MCF 10A (cell line): ENCODE results near the gene THRA. TPM values are rescaled to one million over a fixed set of nuclear protein-coding genes. Genes with fewer than 3 reads are reported as not detected.
A peak's percentile ranks its signal among the peaks of the same experiment; 100 is the strongest.

Source experiments
- BruUV-seq: library from RNA; stranded (reverse); fragments of 400-500 nt; replicated peaks from 2 replicates; lab custom pipeline; 2021; lab: Mats Ljungman, UMichigan
- CTCF ChIA-PET: fragments of 300-600 bp; sonication (Branson Sonifier 250); formaldehyde crosslinking; extraction: SDS; loops from one replicate; lab custom pipeline; 2021; ENCODE audit warnings: antibody characterized with exemption, inconsistent platforms; lab: Yijun Ruan, JAX
- POLR2A ChIA-PET: fragments of 300-600, 350-650 bp; sonication (Branson Sonifier 250); formaldehyde crosslinking; extraction: SDS; loops from one replicate; lab custom pipeline; 2020; ENCODE audit warnings: antibody characterized with exemption, inconsistent platforms; lab: Yijun Ruan, JAX
- DNase-seq: peaks from one replicate; pipeline ENCODE4 v3.0.0-alpha.2; 2018; ENCODE audit not compliant: unreplicated experiment
- H3K27ac Mint-ChIP-seq: one replicate; pipeline ENCODE4 v1.8.0; 2022; ENCODE audit warnings: mild to moderate bottlenecking, low read depth, mixed read lengths; ENCODE audit not compliant: unreplicated experiment
- H3K27me3 Mint-ChIP-seq: one replicate; pipeline ENCODE4 v1.8.0; 2022; ENCODE audit warnings: mixed read lengths; ENCODE audit not compliant: insufficient read depth, unreplicated experiment
- H3K36me3 Mint-ChIP-seq: one replicate; pipeline ENCODE4 v1.8.0; 2022; ENCODE audit warnings: mild to moderate bottlenecking, moderate library complexity, mixed read lengths; ENCODE audit not compliant: insufficient read depth, unreplicated experiment
- H3K4me1 Mint-ChIP-seq: one replicate; pipeline ENCODE4 v1.8.0; 2022; ENCODE audit warnings: mixed read lengths; ENCODE audit not compliant: insufficient read depth, unreplicated experiment
- H3K4me3 Mint-ChIP-seq: one replicate; pipeline ENCODE4 v1.8.0; 2022; ENCODE audit warnings: mild to moderate bottlenecking, moderate library complexity, mixed read lengths; ENCODE audit not compliant: unreplicated experiment
- H3K9me3 Mint-ChIP-seq: one replicate; pipeline ENCODE4 v1.8.0; 2022; ENCODE audit warnings: mixed read lengths; ENCODE audit not compliant: unreplicated experiment
- intact Hi-C: fragments of 100-400 bp; cut with micrococcal nuclease; formaldehyde crosslinking; loops from 2 replicates; pipeline ENCODE4 v1.14.1; 2022
- total RNA-seq: library from RNA; stranded (reverse); gene quantifications from 2 replicates; pipeline ENCODE4 v1.2.3, GENCODE V29; 2022
- TF ChIP-seq, protein P1 (sequence below): fragments of 200-600 bp; IDR thresholded peaks from one replicate; pipeline ENCODE4 v1.8.0; 2022; ENCODE audit warnings: antibody characterized with exemption, mild to moderate bottlenecking; ENCODE audit not compliant: unreplicated experiment

Gene THRA
- total RNA-seq, 1 experiment from 2014 or later, result 6.4 TPM

DNA sequence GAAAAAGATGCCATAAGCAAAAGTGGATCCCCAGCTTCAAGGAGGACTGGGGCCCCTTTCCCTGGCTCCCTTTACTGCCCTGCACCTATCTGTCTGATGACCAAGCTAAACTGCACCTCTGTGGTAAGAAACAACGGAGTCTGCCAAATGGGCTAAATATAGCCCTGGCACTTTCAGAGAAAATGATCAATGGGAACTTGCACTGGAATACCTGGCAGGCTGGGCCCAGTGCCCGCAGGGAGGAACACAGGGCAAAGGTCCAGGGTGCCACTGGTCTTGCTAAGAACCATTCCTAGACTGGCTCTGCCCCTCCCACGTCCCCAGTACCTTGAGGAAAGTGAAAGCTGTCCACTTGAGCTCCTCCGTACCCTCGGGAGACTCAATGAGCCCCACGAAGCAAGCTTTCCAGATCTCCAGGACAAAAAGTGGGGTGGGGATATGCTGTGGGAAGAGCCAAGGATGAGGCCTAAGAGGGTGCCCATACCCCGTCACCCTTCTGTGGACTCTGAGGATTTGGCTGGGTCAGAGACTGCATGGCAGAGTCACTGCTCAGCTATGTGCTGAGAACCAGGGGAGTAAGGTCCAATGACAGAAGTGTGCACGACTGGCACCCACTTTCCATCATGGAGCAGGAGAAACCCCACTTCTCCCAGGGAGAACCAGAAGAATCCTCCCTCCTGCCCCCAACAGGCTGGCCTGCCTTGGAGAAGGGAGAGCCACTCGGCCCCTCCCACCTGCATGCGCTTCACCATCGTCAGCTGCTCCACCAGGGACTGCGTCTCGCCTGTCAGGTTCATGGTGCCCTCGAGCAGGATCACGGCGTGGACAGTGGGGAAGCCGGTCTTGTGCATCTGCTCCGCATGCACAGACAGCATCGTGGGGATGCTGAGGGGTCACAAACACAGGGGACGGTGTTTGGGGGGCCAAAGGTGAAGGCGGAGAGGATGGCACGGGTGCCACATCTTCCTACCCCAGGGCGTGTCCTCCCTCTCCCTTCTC is 30.1 kb upstream of the THRA start:
- no TSS peak for BruUV-seq
- CTCF ChIA-PET, result interaction anchor here (0.5 to 9.3 kb wide), 7 partner anchors 19 to 336 kb away, joined by 3 to 237 read pairs (median 3); partner anchors contain the start of gene CSF3
- Mint-ChIP-seq H3K4me1 (peaks cover 5% of the 10 kb centered on the region), H3K36me3 (peaks cover 63% of the 10 kb centered on the region), H3K27ac (no peak overlapping the region), H3K27me3 (no peaks in the 10 kb centered on the region), H3K9me3 (no peaks in the 10 kb centered on the region), H3K4me3 (no peak overlapping the region)
- intact Hi-C loops, result no loop called here
- TF ChIP-seq, protein P1, sequence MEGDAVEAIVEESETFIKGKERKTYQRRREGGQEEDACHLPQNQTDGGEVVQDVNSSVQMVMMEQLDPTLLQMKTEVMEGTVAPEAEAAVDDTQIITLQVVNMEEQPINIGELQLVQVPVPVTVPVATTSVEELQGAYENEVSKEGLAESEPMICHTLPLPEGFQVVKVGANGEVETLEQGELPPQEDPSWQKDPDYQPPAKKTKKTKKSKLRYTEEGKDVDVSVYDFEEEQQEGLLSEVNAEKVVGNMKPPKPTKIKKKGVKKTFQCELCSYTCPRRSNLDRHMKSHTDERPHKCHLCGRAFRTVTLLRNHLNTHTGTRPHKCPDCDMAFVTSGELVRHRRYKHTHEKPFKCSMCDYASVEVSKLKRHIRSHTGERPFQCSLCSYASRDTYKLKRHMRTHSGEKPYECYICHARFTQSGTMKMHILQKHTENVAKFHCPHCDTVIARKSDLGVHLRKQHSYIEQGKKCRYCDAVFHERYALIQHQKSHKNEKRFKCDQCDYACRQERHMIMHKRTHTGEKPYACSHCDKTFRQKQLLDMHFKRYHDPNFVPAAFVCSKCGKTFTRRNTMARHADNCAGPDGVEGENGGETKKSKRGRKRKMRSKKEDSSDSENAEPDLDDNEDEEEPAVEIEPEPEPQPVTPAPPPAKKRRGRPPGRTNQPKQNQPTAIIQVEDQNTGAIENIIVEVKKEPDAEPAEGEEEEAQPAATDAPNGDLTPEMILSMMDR, result no peak
- peak; percentile 42 for DNase-seq
- POLR2A ChIA-PET, result interaction anchor here (0.9 to 1.2 kb wide), 4 partner anchors 12 to 68 kb away, joined by 3 to 4 read pairs (median 3); partner anchors contain the start of gene NR1D1

DNA sequence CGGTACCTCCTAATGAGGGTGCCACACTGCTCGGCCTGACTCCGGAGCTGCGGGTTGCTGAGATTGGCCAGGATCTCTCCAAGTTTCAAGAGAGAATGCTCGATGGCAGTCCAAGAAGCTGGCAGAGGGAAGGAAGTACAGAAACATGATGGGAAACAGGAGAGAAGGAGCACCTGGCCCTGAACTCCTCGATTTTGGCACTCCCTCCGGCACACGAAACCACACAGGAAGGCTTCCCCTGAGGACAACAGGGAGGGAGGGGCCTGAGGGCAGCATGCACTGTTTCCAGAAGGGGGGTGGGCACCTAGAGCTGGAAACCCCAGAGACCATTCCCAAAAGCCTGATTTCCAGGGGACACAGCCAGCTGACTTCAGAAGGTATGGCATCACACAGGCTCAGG is 29.4 kb upstream of the THRA start:
- Mint-ChIP-seq H3K4me1 (peaks cover 5% of the 10 kb centered on the region), H3K9me3 (no peaks in the 10 kb centered on the region), H3K36me3 (peaks cover 59% of the 10 kb centered on the region), H3K4me3 (no peak overlapping the region), H3K27ac (no peak overlapping the region), H3K27me3 (no peaks in the 10 kb centered on the region)
- no peak for DNase-seq
- TF ChIP-seq, protein P1, result no peak
- intact Hi-C loops, result no loop called here
- BruUV-seq, result no TSS peak
- ChIA-PET CTCF (interaction anchor here (0.6 to 9.3 kb wide), 5 partner anchors 19 to 337 kb away, joined by 3 to 237 read pairs (median 4); partner anchors contain the start of gene CSF3), POLR2A (interaction anchor here (1.0 kb wide), 1 partner anchor 53 kb away, joined by 3 read pairs; the partner anchor contains the start of gene PSMD3)

DNA sequence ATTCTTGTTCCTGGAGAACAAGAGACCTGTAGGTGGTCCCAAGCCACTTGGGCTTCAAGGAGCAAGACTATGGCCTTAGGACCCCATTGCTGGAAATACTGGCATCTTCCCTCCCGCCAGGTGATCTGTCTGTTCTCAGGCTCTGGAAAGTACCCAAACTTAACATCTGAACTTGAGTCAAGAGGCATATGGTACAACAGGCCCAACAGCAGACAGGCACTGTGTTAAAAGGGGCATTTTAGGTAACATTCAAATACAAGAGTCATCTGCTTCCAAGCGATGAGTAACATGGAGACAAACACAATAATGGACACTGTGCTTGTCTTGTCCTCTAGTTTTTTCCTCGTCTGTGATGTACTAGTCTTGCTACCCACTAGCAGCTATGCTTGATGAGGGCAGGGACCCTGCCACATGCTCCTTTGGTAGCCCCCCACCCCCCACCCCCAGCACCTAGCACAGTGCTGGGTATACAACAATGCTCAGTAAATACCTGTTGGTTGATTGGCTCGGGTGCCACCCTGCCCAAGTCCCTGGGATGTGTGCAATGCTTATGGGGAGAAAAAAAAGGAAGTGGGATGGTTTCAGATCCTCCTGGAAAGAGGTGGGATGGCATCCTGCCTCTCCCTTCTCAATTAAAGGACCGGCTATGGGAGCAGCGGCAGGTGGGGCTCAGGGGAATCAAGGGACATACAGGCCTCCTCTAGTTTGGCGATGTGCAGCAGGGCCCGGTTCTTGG is 28.2 kb upstream of the THRA start:
- ChIA-PET CTCF (interaction anchor here (0.7 to 2.0 kb wide), 4 partner anchors 17 to 100 kb away, joined by 3 to 13 read pairs (median 5); no protein-coding TSS in a partner anchor), POLR2A (interaction anchor here (1.0 kb wide), 2 partner anchors 20 to 54 kb away, joined by 3 read pairs; partner anchors contain the start of genes MED24 and PSMD3)
- no peak for DNase-seq
- Mint-ChIP-seq H3K27ac (no peak overlapping the region), H3K4me3 (no peak overlapping the region), H3K36me3 (peaks cover 49% of the 10 kb centered on the region), H3K27me3 (no peaks in the 10 kb centered on the region), H3K4me1 (peaks cover 5% of the 10 kb centered on the region), H3K9me3 (no peaks in the 10 kb centered on the region)
- TF ChIP-seq, protein P1, result no peak
- intact Hi-C loops, result no loop called here
- no TSS peak for BruUV-seq
